ENCODE measurements around the gene THADA. TPM values are rescaled to one million over a fixed set of nuclear protein-coding genes. Genes with fewer than 3 reads are reported as not detected.

The THADA gene
- total RNA-seq, 2 donors from 2014 or later = 41.1 to 54.3 TPM

DNA sequence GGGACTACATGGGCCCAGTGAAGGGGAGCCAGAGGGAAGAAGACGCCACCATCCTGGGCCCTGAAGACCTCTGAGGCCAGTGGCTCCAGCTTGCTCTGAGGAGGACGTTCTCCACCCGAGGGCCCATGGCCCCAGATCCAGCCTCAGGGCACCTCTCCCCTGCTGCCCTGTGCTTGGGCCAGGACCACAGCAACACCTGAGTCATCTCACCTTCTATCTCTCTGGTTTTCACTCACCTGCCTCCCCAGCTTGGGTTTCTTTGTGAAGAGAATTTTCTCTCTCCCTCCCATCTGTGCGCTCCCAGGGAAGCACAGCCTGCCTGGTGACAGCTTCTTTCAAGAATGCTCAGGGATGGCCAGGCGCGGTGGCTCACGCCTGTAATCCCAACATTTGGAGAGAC is 389.2 kb downstream of the THADA start:
- Histone ChIP-seq H3K27me3 (replicated peaks; ENCODE audit: insufficient read depth) (no peaks in the 10 kb centered on the region), H3K9me3 (no peaks in the 10 kb centered on the region), H3K36me3 (no peaks in the 10 kb centered on the region), H3K27ac (no peak overlapping the region), H3K4me3 (no peak overlapping the region), H3K4me1 (replicated peaks) (no peaks in the 10 kb centered on the region)
- TF ChIP-seq POLR2A (IDR thresholded peaks at IDR 0.05) = no peak
- TF ChIP-seq, protein P1, sequence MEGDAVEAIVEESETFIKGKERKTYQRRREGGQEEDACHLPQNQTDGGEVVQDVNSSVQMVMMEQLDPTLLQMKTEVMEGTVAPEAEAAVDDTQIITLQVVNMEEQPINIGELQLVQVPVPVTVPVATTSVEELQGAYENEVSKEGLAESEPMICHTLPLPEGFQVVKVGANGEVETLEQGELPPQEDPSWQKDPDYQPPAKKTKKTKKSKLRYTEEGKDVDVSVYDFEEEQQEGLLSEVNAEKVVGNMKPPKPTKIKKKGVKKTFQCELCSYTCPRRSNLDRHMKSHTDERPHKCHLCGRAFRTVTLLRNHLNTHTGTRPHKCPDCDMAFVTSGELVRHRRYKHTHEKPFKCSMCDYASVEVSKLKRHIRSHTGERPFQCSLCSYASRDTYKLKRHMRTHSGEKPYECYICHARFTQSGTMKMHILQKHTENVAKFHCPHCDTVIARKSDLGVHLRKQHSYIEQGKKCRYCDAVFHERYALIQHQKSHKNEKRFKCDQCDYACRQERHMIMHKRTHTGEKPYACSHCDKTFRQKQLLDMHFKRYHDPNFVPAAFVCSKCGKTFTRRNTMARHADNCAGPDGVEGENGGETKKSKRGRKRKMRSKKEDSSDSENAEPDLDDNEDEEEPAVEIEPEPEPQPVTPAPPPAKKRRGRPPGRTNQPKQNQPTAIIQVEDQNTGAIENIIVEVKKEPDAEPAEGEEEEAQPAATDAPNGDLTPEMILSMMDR (IDR thresholded peaks at IDR 0.05) = no peak
- no peak for TF ChIP-seq POLR2AphosphoS5 (IDR thresholded peaks at IDR 0.05)
- 97% methylated on average over 7 of the region's 7 CpGs for WGBS
- no peak for DNase-seq (ENCODE audit: low spot score)
- intact Hi-C loops (cut with DNase I) = no loop called here

DNA sequence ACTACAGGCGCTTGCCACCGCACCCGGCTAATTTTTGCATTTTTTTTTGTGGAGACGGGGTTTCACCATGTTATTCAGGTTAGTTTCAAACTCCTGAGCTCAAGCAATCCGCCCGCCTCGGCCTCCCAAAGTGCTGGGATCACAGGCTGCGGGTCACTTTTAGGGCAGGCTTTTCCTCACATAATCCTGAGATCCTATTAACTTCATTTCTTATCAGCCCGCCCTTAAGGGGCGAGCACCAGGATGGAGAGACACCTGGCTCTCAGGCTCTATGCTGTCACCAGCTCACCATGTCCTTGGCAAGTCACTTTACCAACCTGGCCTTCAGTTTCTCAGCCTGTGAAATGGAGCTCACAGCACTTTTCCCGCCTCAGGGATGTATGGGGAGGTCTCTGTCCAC is 392.5 kb downstream of the THADA start:
- H3K9me3 ChIP-seq = no peaks in the 10 kb centered on the region
- no peak overlapping the region for H3K27ac ChIP-seq
- H3K4me1 ChIP-seq (replicated peaks) = no peaks in the 10 kb centered on the region
- intact Hi-C loops (cut with DNase I) = no loop called here
- TF ChIP-seq, protein P1 (IDR thresholded peaks at IDR 0.05) = no peak
- no peak for TF ChIP-seq POLR2AphosphoS5 (IDR thresholded peaks at IDR 0.05)
- TF ChIP-seq POLR2A (IDR thresholded peaks at IDR 0.05) = no peak
- DNase-seq (ENCODE audit: low spot score) = no peak
- 88% methylated on average over 11 of the region's 11 CpGs for WGBS
- H3K36me3 ChIP-seq = no peaks in the 10 kb centered on the region
- H3K4me3 ChIP-seq = no peak overlapping the region
- no peaks in the 10 kb centered on the region for H3K27me3 ChIP-seq (replicated peaks; ENCODE audit: insufficient read depth)

DNA sequence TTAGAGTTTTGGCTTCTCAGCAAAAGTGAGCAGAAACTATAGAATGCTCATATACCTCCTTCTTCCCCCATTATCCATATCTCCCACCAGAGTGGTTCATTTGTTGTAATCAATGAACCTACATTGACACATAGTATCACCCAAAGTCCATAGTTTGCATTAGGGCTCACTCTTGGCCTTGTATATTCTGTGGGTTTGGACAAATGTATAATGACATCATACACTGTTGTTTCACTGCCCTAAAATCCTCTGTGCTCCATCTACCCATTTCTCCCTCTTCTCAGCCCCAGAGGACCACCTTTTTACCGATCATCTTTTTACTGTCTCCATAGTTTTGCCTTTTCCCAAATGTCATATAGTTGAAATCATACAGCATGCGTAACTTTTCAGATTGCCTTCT is 393.5 kb downstream of the THADA start:
- no peaks in the 10 kb centered on the region for H3K9me3 ChIP-seq
- WGBS = 48% methylated on average over 2 of the region's 2 CpGs
- no peaks in the 10 kb centered on the region for H3K36me3 ChIP-seq
- no peak overlapping the region for H3K27ac ChIP-seq
- DNase-seq (ENCODE audit: low spot score) = no peak
- TF ChIP-seq POLR2A (IDR thresholded peaks at IDR 0.05) = no peak
- TF ChIP-seq POLR2AphosphoS5 (IDR thresholded peaks at IDR 0.05) = no peak
- TF ChIP-seq, protein P1 (IDR thresholded peaks at IDR 0.05) = no peak
- H3K27me3 ChIP-seq (replicated peaks; ENCODE audit: insufficient read depth) = no peaks in the 10 kb centered on the region
- H3K4me3 ChIP-seq = no peak overlapping the region
- no peaks in the 10 kb centered on the region for H3K4me1 ChIP-seq (replicated peaks)
- intact Hi-C loops (cut with DNase I) = no loop called here

DNA sequence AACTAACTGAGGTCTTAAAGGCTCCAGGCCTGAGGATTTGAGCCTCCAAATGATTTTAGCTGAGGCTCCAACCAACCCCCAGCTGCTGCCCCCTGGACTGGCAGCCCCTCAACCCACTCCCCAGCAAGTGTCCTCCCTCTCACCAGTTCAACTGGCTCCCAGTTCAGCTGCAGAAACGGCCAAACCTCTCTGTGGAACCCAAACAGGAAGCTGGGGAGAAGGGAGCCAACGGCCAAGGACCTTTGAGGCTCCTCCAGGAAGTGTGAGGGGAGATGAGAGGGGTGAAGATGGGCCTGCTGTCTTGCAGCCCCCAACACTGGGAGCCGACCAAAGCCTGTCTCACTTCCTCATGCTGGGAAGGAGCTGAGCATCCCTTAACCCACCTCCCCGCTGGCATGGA is 394.3 kb downstream of the THADA start:
- DNase-seq (ENCODE audit: low spot score) = no peak
- intact Hi-C loops (cut with DNase I) = no loop called here
- no peaks in the 10 kb centered on the region for H3K4me1 ChIP-seq (replicated peaks)
- no peaks in the 10 kb centered on the region for H3K36me3 ChIP-seq
- 82% methylated on average over 4 of the region's 4 CpGs for WGBS
- no peak overlapping the region for H3K27ac ChIP-seq
- no peak overlapping the region for H3K4me3 ChIP-seq
- no peaks in the 10 kb centered on the region for H3K9me3 ChIP-seq
- no peaks in the 10 kb centered on the region for H3K27me3 ChIP-seq (replicated peaks; ENCODE audit: insufficient read depth)
- no peak for TF ChIP-seq POLR2A (IDR thresholded peaks at IDR 0.05)
- no peak for TF ChIP-seq POLR2AphosphoS5 (IDR thresholded peaks at IDR 0.05)
- TF ChIP-seq, protein P1 (IDR thresholded peaks at IDR 0.05) = no peak

DNA sequence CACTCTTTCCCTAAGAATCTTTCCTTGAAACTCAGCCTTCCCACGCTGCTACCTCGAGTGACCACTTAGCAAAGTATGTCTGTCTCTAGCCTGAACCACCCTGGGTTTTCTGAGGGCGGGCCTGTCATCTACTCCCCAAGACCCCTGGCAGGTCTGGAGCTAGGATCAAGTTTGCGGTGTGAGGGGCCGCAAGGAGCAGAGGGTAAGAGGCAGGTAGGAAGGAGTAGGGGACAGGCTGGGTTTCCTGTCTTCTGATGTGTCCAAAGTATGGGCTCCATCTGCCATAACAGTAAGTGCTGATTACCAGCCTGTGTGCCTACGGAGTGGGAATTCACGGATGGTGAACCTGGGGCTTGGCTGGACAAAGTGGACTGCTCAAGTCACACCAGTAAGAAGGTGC is 394.8 kb downstream of the THADA start:
- Histone ChIP-seq H3K27ac (no peak overlapping the region), H3K27me3 (replicated peaks; ENCODE audit: insufficient read depth) (no peaks in the 10 kb centered on the region), H3K36me3 (no peaks in the 10 kb centered on the region), H3K9me3 (no peaks in the 10 kb centered on the region), H3K4me3 (no peak overlapping the region), H3K4me1 (replicated peaks) (no peaks in the 10 kb centered on the region)
- intact Hi-C loops (cut with DNase I) = no loop called here
- no peak for DNase-seq (ENCODE audit: low spot score)
- WGBS = 97% methylated on average over 7 of the region's 7 CpGs
- TF ChIP-seq POLR2AphosphoS5 (IDR thresholded peaks at IDR 0.05) (no peak), POLR2A (IDR thresholded peaks at IDR 0.05) (no peak)
- TF ChIP-seq, protein P1 (IDR thresholded peaks at IDR 0.05) = no peak
